HG03342 (cell line): ENCODE measurements around the gene SKI.

Experiments used
- ATAC-seq: cut with Tn5 transposase; IDR thresholded peaks from one replicate; pipeline ENCODE4 v1.9.1; 2021; ENCODE audit warnings: mild to moderate bottlenecking, moderate library complexity; ENCODE audit not compliant: unreplicated experiment

Gene SKI

GRCh38 chr1:2194319-2194897 is 33.7 kb upstream of the SKI start, which contains the start of gene FAAP20:
TSS of gene FAAP20 (minus strand) at chr1:2194772. CDS start at chr1:2194749, 23 bp downstream.
- peak; percentile 64 for ATAC-seq

- peak; percentile 72 for ATAC-seq
Measured at GRCh38 chr1:2194898-2195673, 33.0 kb upstream of the SKI start.

- no peak for ATAC-seq
Measured at GRCh38 chr1:2195785-2196184, 32.3 kb upstream of the SKI start.

GRCh38 chr1:2196901-2197638 is 31.0 kb upstream of the SKI start:
- no peak for ATAC-seq

- ATAC-seq, result no peak
Measured at GRCh38 chr1:2197707-2198165, 30.4 kb upstream of the SKI start.

- ATAC-seq, result no peak
Measured at GRCh38 chr1:2198571-2198970, 29.5 kb upstream of the SKI start.

- ATAC-seq, result no peak
Measured at GRCh38 chr1:2199042-2199810, 28.9 kb upstream of the SKI start.

- ATAC-seq, result no peak
Measured at GRCh38 chr1:2200308-2200943, 27.7 kb upstream of the SKI start.

- ATAC-seq, result no peak
Measured at GRCh38 chr1:2201062-2201461, 27.1 kb upstream of the SKI start.

- ATAC-seq, result no peak
Measured at GRCh38 chr1:2202008-2202575, 26.0 kb upstream of the SKI start.

GRCh38 chr1:2202843-2203601 is 25.1 kb upstream of the SKI start:
- no peak for ATAC-seq

- no peak for ATAC-seq
Measured at GRCh38 chr1:2203671-2204414, 24.3 kb upstream of the SKI start.

GRCh38 chr1:2204415-2205190 is 23.5 kb upstream of the SKI start:
- no peak for ATAC-seq

GRCh38 chr1:2205191-2205952 is 22.7 kb upstream of the SKI start:
- peak; percentile 61 for ATAC-seq

GRCh38 chr1:2206813-2207487 is 21.2 kb upstream of the SKI start:
- ATAC-seq, result no peak

- ATAC-seq, result no peak
Measured at GRCh38 chr1:2208309-2209239, 19.5 kb upstream of the SKI start.
